Measurements from ENCODE around the gene HRG. TPM values are rescaled to one million over a fixed set of nuclear protein-coding genes. Genes with fewer than 3 reads are reported as not detected.

The HRG gene
- total RNA-seq, 1 donor from 2014 or later: not detected

GRCh38 chr3:186638259-186638658 is 27.6 kb upstream of the HRG start:
- no peak for DNase-seq

GRCh38 chr3:186639778-186640472 is 25.9 kb upstream of the HRG start, which contains the start of gene FETUB:
FETUB (plus strand) TSS chr3:186640399; CDS start chr3:186640461, 62 bp downstream.
- no peak for DNase-seq

- no peak for DNase-seq
These were observed 25.4 kb upstream of the HRG start for GRCh38 chr3:186640473-186640818.

- no peak for DNase-seq
These were observed 24.9 kb upstream of the HRG start for GRCh38 chr3:186640929-186641328.

DNA sequence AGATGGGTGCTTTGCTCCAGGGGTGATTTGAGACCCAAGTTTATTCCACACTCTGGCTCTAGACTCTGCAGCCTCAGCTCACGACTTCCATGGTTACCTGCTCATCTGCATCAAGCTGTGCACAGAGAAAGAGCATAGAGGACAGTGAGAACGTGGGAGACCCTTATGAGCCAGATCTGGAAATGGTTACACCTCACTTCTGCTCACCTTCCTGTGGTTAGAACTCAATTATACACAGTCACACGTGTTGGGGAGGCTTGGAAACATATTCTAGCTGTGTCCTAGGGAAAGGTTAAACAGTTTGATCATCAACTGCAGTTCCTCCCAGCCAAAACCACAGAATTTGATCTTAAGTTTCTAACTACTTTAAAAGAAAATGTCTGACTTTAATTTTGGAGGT is 23.8 kb upstream of the HRG start:
- DNase-seq: no peak

DNA sequence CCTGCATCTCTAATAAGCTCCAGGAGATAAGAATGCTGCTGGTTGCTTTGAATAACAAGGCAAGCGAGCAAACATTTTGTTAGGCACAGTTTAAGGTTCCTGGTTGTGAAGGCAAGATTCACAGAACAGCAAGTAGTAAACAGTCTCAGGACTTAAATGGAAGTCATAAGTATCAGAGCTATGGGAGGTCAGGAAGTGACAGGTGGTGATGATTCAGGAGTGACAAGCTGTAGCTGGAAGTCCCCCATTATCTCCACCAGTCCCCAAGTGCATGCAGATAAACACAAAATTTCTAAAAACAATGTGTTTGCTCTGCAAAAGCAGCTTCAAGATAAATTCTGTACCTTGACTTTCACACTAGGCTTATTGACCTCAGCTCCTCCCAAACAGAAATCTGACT is 22.3 kb upstream of the HRG start:
- DNase-seq: no peak

GRCh38 chr3:186644683-186645082 is 21.1 kb upstream of the HRG start:
- DNase-seq: no peak

DNA sequence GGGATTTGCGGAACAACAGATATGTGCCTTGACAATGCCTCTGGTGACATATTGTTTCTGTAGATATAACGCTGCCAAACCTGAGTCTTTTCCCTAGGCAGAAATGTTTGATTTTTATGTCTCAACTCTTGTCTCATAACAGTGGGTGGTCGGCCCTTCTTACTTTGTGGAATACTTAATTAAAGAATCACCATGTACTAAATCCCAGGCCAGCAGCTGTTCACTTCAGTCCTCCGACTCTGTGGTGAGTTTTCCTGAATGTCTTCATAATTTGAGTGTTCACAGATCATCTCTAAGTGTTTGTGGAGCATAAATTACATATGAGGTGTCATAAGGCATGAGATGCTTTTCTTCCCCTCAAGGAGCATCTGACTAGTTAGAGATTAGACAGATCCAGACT is 19.7 kb upstream of the HRG start:
- DNase-seq: no peak

DNA sequence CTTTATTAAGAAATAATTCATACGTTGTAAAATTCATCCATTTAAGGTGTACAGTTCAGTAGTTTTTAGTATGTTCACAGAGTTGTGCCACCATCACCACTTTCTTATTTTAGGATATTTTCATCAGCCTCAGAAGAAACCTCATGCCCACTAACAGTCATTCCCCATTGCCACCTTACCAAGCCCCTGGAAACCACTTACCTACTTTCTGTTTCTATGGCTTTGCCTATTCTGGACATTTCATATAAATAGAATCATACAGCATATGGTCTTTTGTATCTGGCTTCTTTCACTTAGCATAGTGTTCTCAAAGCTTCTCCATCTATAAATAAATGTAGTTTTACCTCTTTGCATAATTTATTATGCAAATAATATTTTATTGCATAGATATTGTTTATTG is 19.0 kb upstream of the HRG start:
- DNase-seq: no peak

- DNase-seq: no peak
These were observed 17.0 kb upstream of the HRG start for GRCh38 chr3:186648851-186649250.

- no peak for DNase-seq
These were observed 14.1 kb upstream of the HRG start for GRCh38 chr3:186651678-186652215.

DNA sequence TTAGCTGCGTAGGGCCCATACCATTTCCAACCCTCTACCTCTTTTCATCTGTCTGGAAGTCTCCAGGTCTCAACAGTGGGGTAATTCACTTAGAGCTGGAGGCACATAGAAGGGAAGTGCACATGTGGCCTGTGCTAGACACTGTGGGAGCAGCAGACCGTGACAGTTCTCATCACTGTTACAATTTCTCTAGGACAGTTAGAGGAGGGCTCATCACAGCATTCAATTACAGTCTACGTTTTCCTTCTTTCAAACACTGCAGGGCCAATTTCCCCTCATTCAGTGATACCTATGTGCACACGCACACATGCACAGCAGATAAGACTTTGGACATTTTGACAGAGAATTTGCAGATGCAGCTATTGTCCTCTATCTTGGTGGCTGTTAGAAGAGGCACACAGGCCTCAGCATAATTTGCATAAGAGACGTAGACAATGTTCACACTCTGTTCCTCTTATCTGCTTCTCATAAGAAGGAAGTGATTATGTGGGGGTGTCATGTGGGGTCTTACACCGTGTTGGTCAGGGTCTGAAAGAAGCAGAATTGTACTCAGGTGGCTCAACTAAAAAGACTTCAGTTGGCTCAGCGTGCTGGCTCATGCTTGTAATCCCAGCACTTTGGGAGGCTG is 12.6 kb upstream of the HRG start:
- DNase-seq: no peak

DNA sequence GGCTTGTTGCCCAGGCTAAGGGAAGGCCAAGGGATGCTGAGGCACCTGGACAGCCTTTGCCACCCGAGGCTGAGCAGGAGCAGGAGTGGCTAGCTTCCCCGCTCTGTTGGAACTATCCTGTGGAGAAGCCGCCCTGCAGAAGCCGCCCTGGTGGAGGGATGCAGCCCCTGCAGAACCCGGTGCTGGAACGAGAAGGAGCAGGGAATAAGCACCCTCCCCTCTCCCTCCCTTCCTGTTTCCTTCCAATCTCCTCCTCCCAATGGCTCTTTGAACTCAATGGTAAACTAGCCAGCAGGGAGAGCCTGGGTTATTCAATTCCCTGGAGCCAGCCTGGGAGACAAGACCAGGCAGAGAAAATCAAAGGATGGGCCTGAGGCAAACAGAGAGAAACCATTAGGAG is 11.8 kb upstream of the HRG start:
- no peak for DNase-seq

DNA sequence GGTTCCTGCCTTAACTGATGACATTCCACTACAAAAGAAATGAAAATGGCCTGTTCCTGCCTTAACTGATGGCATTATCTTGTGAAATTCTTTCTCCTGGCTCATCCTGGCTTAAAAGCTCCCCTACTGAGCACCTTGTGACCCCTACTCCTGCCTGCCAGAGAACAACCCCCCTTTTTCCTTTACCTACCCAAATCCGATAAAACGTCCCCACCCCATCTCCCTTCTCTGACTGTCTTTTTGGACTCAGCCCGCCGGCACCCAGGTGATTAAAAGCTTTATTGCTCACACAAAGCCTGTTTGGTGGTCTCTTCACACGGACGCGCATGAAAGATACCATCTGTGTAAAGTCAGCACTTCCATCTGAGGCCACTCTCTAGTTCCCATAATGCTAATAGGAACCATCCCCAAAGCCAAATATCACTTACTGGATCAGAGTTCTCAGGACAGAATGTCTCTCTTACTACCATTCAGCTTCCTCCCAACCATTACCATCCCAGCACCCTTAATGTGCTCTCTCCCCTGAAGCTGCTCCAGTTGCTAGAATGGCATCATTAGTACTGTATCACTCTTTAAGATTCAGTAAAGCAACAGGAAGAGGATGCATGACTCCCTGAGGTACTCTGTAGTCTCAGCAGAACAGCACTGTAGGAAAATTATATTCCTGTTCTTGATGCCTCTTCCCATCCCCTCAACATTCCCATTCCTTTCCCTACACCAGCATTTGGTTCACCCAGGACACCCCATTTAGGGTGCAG is 2.3 kb upstream of the HRG start:
- DNase-seq: no peak

DNA sequence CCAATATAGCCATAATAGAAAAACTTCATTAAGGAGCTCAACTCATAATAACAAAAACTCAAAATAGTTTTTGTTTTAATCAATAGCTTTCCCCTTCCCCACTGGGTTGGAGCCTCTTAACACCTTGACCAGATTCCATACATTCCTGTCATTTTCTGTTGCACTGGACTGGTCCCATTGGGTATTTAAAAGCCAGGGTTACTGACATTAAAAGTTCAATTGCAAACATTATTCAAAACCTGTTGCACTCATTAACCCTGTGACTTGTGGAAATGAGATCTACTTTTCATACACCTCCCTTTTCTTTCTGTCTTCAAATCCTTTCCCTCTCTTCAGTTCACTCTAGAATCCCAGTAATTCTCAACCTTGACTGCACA is 1.7 kb upstream of the HRG start:
- no peak for DNase-seq

- no peak for DNase-seq
These were observed 1.3 kb upstream of the HRG start for GRCh38 chr3:186664506-186664905.

GRCh38 chr3:186668426-186668825 is 2.6 kb downstream of the HRG start:
- DNase-seq: no peak

DNA sequence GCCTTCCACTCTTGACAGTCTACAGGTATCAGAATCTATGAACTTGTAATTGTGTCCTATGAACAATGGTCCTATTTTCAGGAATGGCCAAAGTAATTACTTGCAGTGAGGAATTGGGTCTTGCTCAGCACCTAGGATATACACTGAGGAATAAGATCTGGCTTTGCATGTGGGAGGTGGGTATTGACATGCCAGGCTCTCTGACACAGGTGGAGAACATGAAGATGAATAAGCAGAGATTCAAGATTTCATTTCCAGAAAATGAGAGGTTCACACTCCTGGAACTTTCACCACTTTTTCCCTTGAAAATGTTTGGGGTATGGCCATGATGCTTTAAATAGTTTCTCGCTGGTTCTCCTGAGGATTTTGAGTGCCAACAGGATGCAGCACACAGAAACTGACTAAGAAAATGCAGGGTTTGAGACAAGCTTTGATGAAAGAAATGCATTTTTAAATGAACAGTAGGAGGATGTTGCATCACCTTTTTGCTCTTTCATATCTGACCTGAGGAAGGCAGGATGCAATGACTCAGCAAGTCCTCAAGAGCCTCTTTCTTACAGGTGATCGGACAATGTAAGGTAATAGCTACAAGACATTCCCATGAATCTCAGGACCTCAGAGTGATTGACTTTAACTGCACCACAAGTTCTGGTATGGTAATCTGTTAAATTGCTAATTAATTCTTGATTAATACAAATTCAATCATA is 3.7 kb downstream of the HRG start:
- no peak for DNase-seq

DNA sequence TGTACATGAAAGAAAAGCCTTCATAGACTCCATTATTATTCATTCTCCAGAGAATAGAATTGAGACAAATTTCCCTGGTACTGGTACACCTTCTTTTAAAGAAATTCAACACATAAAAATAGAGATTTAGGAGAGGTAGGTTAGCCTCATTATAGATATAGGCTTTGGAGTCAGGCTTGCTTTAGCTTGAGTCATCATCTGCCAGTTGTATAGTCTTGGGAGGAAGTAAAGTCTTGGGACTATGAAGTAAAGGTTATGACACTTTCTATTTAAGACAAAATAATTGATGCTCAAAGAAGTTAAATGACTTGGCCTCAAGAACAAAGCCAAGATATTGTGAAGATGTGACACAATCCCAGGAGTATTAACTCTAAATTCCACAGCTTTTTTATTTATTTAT is 4.3 kb downstream of the HRG start:
- no peak for DNase-seq

DNA sequence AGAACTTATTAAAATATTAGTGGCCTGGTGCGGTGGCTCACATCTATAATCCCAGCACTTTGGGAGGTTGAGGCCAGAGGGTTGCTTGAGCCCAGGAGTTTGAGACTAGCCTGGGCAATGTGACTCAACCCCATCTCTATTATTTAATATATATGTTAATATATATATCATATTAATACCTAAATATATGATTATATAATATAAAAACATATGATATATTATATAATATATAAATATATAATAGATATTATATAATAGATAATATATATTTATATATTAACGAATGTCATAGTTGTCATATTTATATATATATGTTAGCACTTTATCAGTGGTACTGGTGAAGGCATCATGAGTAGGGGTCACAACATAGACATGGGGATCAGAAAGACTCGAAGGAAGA is 5.2 kb downstream of the HRG start:
- DNase-seq: no peak

- no peak for DNase-seq
These were observed 12.8 kb downstream of the HRG start for GRCh38 chr3:186678604-186679003.

- no peak for DNase-seq
These were observed 13.3 kb downstream of the HRG start for GRCh38 chr3:186679151-186679550.

DNA sequence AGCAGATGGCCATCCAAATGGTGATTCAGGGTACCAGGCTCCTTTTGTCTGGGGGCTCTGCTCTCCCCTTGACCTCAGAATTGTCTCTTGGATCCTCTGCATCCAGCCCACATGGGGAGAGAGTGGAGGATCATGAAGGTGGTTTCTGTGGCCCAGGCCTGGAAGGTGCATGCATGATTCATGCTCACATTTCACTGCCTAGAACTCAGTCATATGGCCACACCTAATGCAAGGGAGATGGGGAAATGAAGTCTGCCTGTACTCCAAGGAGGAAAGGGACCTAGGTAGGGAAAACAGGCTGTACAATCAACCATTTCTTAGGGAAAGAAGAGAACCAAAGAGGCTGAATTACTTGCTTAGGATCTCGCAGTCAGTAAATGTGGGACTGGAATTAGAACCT is 15.1 kb downstream of the HRG start:
- DNase-seq: no peak
